Measurements from ENCODE around the gene ACIN1.

ACIN1 gene

DNA sequence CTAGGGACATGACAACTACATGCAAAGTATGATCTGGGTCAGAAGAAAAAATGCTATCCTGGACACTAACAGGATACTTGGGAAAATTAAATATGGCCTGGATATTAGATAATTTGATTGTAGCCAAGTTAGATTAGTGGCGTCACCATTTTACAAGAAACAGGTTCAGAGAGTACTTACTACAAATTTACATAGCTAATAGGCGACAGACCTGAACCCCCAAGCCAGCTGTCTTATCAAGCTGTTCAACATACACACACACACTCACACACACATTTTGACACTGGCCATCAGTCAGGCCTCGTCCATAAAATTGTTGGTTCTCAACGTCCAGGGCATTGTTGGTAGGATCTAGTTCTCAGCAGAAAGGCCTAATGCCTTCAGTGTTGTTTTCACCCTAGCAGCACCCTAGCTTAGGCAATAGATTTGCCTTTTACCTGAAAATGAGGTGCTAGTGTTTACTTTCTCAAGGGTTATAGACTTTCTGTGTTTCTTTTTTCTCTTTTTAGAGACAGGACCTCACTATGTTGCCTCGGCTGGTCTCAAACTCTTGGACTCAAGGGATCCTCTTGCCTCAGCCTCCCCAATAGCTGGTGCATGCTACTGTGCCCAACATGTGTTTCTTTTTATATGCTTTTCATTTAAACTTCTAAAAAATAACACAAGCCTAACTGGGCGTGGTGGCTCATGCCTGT is 81.7 kb downstream of the ACIN1 start:
- no peak for DNase-seq (ENCODE audit: low read depth)
- TF ChIP-seq, protein P1, sequence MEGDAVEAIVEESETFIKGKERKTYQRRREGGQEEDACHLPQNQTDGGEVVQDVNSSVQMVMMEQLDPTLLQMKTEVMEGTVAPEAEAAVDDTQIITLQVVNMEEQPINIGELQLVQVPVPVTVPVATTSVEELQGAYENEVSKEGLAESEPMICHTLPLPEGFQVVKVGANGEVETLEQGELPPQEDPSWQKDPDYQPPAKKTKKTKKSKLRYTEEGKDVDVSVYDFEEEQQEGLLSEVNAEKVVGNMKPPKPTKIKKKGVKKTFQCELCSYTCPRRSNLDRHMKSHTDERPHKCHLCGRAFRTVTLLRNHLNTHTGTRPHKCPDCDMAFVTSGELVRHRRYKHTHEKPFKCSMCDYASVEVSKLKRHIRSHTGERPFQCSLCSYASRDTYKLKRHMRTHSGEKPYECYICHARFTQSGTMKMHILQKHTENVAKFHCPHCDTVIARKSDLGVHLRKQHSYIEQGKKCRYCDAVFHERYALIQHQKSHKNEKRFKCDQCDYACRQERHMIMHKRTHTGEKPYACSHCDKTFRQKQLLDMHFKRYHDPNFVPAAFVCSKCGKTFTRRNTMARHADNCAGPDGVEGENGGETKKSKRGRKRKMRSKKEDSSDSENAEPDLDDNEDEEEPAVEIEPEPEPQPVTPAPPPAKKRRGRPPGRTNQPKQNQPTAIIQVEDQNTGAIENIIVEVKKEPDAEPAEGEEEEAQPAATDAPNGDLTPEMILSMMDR (conservative IDR thresholded peaks at IDR 0.05; ENCODE audit: low read depth, low read length), result no peak
- H3K4me3 ChIP-seq (ENCODE audit: low read length), result no peak overlapping the region

DNA sequence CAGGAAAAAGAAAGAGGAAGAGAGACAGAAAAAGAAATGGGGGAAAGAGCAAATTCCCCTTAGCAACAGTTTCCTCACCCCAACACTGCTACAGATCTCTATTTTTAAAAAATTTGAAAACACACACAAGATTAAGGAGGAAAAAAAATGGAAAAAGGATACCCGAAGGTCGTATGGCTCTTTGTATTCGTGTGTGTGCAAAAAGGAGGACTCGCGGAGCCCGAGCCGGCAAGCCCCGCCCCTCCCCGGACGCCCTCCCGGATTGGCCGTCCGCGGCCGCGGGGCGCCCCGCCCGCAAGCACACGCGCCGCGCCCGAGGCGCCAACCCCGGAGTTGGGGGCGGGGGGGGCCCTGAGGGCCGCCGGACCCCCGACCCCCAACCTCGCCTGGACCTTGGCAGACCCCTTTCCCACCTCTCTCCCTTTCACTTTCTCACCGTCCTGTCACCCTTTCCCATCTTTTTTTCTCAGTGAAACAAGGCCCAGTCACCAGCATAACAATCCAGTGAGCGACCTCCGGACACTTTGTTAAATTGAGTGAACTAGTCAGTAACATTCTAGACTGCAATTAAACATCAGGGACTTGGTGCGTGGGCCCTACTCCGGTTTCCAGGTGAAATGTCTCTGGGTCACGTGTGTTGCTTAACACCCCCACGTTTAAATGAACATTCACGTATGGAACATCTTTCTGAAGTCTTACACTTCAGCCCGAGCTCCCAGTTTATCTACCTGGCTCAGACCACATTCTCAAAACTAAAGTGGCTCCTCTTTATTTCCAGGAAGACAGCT is 84.8 kb downstream of the ACIN1 start, which contains the start of gene C14orf93:
TSS of gene C14orf93 (minus strand) at position 205 of the 788 bp plus-strand sequence. CDS start 11,120 bp downstream, outside the sequence.
- DNase-seq (ENCODE audit: low read depth), result no peak
- TF ChIP-seq, protein P1 (conservative IDR thresholded peaks at IDR 0.05; ENCODE audit: low read depth, low read length), result no peak
- peak within 1 kb of the TSS; percentile 64 for H3K4me3 ChIP-seq (ENCODE audit: low read length)

DNA sequence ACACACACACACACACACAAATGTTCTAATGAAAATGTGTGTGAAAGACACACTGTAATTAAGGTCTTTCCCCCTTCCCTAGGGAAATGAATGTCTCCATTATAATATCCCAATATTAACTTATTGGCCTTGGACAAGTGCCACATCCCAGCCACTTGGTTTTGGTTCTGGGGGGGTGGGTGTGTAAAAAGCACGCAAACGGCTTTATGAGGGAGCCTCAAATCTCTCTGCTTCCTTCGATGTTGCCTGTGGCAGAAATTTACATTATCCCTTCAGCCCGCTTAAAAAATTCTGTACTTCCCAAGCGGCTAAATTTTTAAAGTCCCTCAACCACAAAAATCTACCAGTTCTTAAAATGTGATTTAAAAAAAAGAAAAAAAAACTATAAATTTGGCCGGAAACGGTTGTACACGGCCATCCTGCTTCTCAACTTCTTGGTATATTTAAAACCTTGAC is 85.4 kb downstream of the ACIN1 start:
- no peak for DNase-seq (ENCODE audit: low read depth)
- H3K4me3 ChIP-seq (ENCODE audit: low read length), result peak overlapping the region; percentile 64
- TF ChIP-seq, protein P1 (conservative IDR thresholded peaks at IDR 0.05; ENCODE audit: low read depth, low read length), result no peak

DNA sequence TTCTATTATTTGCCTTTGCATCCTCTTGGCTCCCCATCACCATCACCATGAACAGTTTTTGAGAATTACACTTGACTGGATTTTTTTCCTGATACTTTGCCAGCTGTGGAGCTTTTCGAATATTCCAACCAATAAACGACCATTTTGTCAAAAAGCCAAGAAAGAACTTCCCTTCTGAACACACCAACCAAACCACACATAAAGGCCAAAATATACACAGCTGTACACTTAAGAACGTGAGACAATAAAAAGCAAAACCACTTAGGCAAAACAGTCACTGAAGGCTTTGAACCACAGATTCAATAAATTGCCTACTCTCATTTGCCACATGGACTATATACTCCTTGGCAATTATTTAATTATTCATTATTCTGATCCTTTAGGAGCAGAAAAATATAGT is 86.1 kb downstream of the ACIN1 start:
- no peak overlapping the region for H3K4me3 ChIP-seq (ENCODE audit: low read length)
- TF ChIP-seq, protein P1 (conservative IDR thresholded peaks at IDR 0.05; ENCODE audit: low read depth, low read length), result no peak

More for the DNA sequence above, 86.1 kb downstream of the ACIN1 start:
- DNase-seq (ENCODE audit: low read depth), result no peak

Measured in retinal pigment epithelial cell (primary cell).